K562 treated with DMSO at 1 percent for 48 hours (cell line): Measurements from ENCODE around the gene CCDC39. TPM values are rescaled to one million over a fixed set of nuclear protein-coding genes. Genes with fewer than 3 reads are reported as not detected.

Source experiments
- total RNA-seq: library from RNA; unstranded; fragments of 300-600 nt; gene quantifications from 2 replicates; pipeline ENCODE4 v1.2.3, GENCODE V29; 2022; ENCODE audit warnings: low replicate concordance; ENCODE audit errors: extremely low read depth

The CCDC39 gene
- not detected in 2 replicates for total RNA-seq

GRCh38 chr3:180679178-180680096, at the start of gene CCDC39:
Gene CCDC39 (minus strand): TSS chr3:180679489. CDS start chr3:180679380, 109 bp downstream.

GRCh38 chr3:180601688-180602666, 77.3 kb downstream of the CCDC39 start, which contains the start of gene TTC14:
Gene TTC14 (plus strand): TSS chr3:180602163. CDS start chr3:180602262, 99 bp downstream.

Other genes starting within 250 kb of the CCDC39 start
- not detected in 2 replicates for gene TTC14, start 77.3 kb downstream of the CCDC39 start, total RNA-seq
- not detected in 2 replicates for gene FXR1, start 233.2 kb upstream of the CCDC39 start, total RNA-seq